C4-2B (cell line): ENCODE data around the gene LRRC8C.

ENCODE experiments used
- CTCF ChIP-seq: fragments of 450-650 bp; conservative IDR thresholded peaks from 2 replicates; pipeline ENCODE4 v1.5.1; 2017; ENCODE audit warnings: mild to moderate bottlenecking
- ZFX ChIP-seq: fragments of 450-650 bp; IDR thresholded peaks from 2 replicates; pipeline ENCODE4 v1.6.1; 2017

GRCh38 chr1:89596698-89597097, 36.2 kb upstream of the LRRC8C start:
- no peak for TF ChIP-seq CTCF
- no peak for TF ChIP-seq ZFX
